Measurements from ENCODE around the gene CXCL13. TPM values are rescaled to one million over a fixed set of nuclear protein-coding genes. Genes with fewer than 3 reads are reported as not detected.
A peak's percentile ranks its signal among the peaks of the same experiment; 100 is the strongest.
"Not testable (repeated sequence)": the region's sequence is repeated elsewhere in the genome, so short reads cannot be mapped to it uniquely, and the experiment has no call there.

The CXCL13 gene
- total RNA-seq, 2 donors from 2014 or later, result not detected

GRCh38 chr4:77567549-77567948 lies 38.1 kb upstream of the CXCL13 start:
- TF ChIP-seq POLR2A (IDR thresholded peaks at IDR 0.05), result no peak
- no peak for TF ChIP-seq CTCF (IDR thresholded peaks at IDR 0.05)
- DNase-seq (no peak), ATAC-seq (no peak)
- Histone ChIP-seq H3K4me1 (peaks cover 33% of the 10 kb centered on the region), H3K27me3 (no peaks in the 10 kb centered on the region), H3K9me3 (no peaks in the 10 kb centered on the region), H3K27ac (no peak overlapping the region), H3K36me3 (replicated peaks in 1 of 2; ENCODE audit: insufficient read depth in 1 of 2, low read depth in 2 of 2) (no peaks in the 10 kb centered on the region), H3K4me3 (no peak overlapping the region)
- intact Hi-C loops (cut with DNase I), result no loop called here

GRCh38 chr4:77570508-77571214 lies 35.0 kb upstream of the CXCL13 start:
- H3K9me3 ChIP-seq; ATAC-seq; H3K27ac ChIP-seq; intact Hi-C loops (cut with DNase I); H3K4me3 ChIP-seq; H3K36me3 ChIP-seq (replicated peaks in 1 of 2; ENCODE audit: insufficient read depth in 1 of 2, low read depth in 2 of 2); H3K27me3 ChIP-seq; DNase-seq; H3K4me1 ChIP-seq: not testable (repeated sequence)
- WGBS, 2 donors, result 91 to 93% methylated on average over 14 to 31 of the region's 32 CpGs

GRCh38 chr4:77576351-77576750 lies 29.3 kb upstream of the CXCL13 start:
- TF ChIP-seq CTCF (IDR thresholded peaks at IDR 0.05) (no peak), POLR2A (IDR thresholded peaks at IDR 0.05) (no peak)
- peaks cover 10% of the 10 kb centered on the region for H3K4me1 ChIP-seq
- no peak for DNase-seq
- no peaks in the 10 kb centered on the region for H3K9me3 ChIP-seq
- H3K27me3 ChIP-seq, result no peaks in the 10 kb centered on the region
- H3K4me3 ChIP-seq, result no peak overlapping the region
- intact Hi-C loops (cut with DNase I), result no loop called here
- no peaks in the 10 kb centered on the region for H3K36me3 ChIP-seq (replicated peaks in 1 of 2; ENCODE audit: insufficient read depth in 1 of 2, low read depth in 2 of 2)
- ATAC-seq, result no peak
- H3K27ac ChIP-seq, result no peak overlapping the region

- no peak for TF ChIP-seq CTCF (IDR thresholded peaks at IDR 0.05)
- no peak for TF ChIP-seq POLR2A (IDR thresholded peaks at IDR 0.05)
- no peaks in the 10 kb centered on the region for H3K36me3 ChIP-seq (replicated peaks in 1 of 2; ENCODE audit: insufficient read depth in 1 of 2, low read depth in 2 of 2)
- H3K4me1 ChIP-seq, result peaks cover 10% of the 10 kb centered on the region
- H3K4me3 ChIP-seq, result no peak overlapping the region
- ATAC-seq (no peak), DNase-seq (no peak)
- no peaks in the 10 kb centered on the region for H3K27me3 ChIP-seq
- intact Hi-C loops (cut with DNase I), result no loop called here
- WGBS, 2 donors, result 48 to 53% methylated on average over 2 of the region's 2 CpGs
- no peak overlapping the region for H3K27ac ChIP-seq
- H3K9me3 ChIP-seq, result no peaks in the 10 kb centered on the region
Measured at GRCh38 chr4:77578145-77578544, 27.5 kb upstream of the CXCL13 start.

GRCh38 chr4:77579406-77580076 lies 26.1 kb upstream of the CXCL13 start:
- H3K27ac ChIP-seq, result no peak overlapping the region

More at GRCh38 chr4:77579406-77580076, 26.1 kb upstream of the CXCL13 start:
- no peaks in the 10 kb centered on the region for H3K27me3 ChIP-seq
- no peak for TF ChIP-seq CTCF (IDR thresholded peaks at IDR 0.05)
- no peak for TF ChIP-seq POLR2A (IDR thresholded peaks at IDR 0.05)
- no peaks in the 10 kb centered on the region for H3K9me3 ChIP-seq
- WGBS, 2 donors, result 45 to 52% methylated on average over 2 of the region's 2 CpGs
- H3K4me3 ChIP-seq, result no peak overlapping the region
- ATAC-seq, result peak; percentile 45
- intact Hi-C loops (cut with DNase I), result no loop called here
- no peaks in the 10 kb centered on the region for H3K36me3 ChIP-seq (replicated peaks in 1 of 2; ENCODE audit: insufficient read depth in 1 of 2, low read depth in 2 of 2)
- peaks cover 8% of the 10 kb centered on the region for H3K4me1 ChIP-seq
- DNase-seq, result no peak

All from body of pancreas (tissue), 4 donors.